RWPE1 (cell line): ENCODE measurements around the gene IKZF4.

ENCODE experiments used
- CTCF ChIA-PET: fragments of 350-600 bp; sonication (Branson Sonifier 250); formaldehyde crosslinking; extraction: SDS; loops from one replicate; lab custom pipeline; 2021; lab: Yijun Ruan, JAX
- POLR2A ChIA-PET: fragments of 400-600 bp; formaldehyde crosslinking; extraction: SDS; loops from one replicate; lab custom pipeline; 2020; ENCODE audit warnings: antibody characterized with exemption; ENCODE audit not compliant: low non-redundant PET; lab: Yijun Ruan, JAX
- DNase-seq: peaks from one replicate; pipeline ENCODE4 v3.0.0; 2012; ENCODE audit warnings: low spot score
- H3K27ac ChIP-seq: fragments of 450-650 bp; 2 replicates; pipeline ENCODE4 v1.5.1; 2017
- TF ChIP-seq, protein P1 (sequence below): fragments of 450-650 bp; conservative IDR thresholded peaks from 2 replicates; pipeline ENCODE4 v1.5.1; 2017; ENCODE audit warnings: low read depth, mild to moderate bottlenecking

Gene IKZF4

DNA sequence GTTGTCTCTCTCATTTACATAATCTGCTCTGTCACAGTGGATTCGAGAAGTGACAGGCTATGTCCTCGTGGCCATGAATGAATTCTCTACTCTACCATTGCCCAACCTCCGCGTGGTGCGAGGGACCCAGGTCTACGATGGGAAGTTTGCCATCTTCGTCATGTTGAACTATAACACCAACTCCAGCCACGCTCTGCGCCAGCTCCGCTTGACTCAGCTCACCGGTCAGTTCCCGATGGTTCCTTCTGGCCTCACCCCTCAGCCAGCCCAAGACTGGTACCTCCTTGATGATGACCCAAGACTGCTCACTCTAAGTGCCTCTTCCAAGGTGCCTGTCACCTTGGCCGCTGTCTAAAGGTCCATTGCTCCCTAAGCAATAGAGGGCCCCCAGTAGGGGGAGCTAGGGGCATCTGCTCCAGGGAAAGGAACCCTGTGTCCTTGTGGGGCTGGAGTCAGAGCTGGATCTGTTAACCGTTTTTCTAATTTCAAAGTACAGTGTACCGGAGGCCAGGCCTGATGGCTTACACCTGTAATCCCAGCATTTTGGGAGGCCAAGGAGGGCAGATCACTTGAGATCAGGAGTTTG, 64.2 kb downstream of the IKZF4 start:
- DNase-seq: no peak
- TF ChIP-seq, protein P1, sequence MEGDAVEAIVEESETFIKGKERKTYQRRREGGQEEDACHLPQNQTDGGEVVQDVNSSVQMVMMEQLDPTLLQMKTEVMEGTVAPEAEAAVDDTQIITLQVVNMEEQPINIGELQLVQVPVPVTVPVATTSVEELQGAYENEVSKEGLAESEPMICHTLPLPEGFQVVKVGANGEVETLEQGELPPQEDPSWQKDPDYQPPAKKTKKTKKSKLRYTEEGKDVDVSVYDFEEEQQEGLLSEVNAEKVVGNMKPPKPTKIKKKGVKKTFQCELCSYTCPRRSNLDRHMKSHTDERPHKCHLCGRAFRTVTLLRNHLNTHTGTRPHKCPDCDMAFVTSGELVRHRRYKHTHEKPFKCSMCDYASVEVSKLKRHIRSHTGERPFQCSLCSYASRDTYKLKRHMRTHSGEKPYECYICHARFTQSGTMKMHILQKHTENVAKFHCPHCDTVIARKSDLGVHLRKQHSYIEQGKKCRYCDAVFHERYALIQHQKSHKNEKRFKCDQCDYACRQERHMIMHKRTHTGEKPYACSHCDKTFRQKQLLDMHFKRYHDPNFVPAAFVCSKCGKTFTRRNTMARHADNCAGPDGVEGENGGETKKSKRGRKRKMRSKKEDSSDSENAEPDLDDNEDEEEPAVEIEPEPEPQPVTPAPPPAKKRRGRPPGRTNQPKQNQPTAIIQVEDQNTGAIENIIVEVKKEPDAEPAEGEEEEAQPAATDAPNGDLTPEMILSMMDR: no peak
- H3K27ac ChIP-seq: no peak overlapping the region
- ChIA-PET CTCF (interaction anchor here (0.6 kb wide), 1 partner anchor 20 kb away, joined by 3 read pairs; the partner anchor contains the start of gene PA2G4), POLR2A (interaction anchor here (1.2 kb wide), 1 partner anchor 19 kb away, joined by 5 read pairs; the partner anchor contains the start of gene PA2G4)

DNA sequence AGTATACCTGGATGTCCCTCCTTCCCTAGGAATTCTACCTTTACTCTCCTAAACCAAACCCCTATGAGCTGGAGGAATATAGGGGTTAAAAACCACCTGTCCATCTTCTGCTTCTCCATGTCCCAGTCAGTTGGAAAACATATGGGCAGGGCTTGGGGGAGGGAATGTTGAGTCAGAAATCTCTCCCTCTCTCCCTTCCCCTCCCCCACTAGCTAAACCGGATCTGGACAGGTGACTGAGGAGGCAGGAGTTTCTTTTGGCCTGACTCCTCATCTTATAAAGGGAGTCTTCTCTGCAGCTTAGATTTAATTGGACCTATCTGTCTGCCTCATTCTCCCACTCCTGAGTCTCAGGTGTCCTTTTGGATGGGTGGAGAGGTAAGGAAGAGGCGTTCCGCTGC, 65.3 kb downstream of the IKZF4 start:
- H3K27ac ChIP-seq: no peak overlapping the region
- ChIA-PET CTCF (no interaction called here), POLR2A (interaction anchor here (0.8 to 1.2 kb wide), 2 partner anchors 18 to 79 kb away, joined by 5 to 12 read pairs; partner anchors contain the start of gene PA2G4)
- TF ChIP-seq, protein P1: no peak
- DNase-seq: peak; percentile 55

DNA sequence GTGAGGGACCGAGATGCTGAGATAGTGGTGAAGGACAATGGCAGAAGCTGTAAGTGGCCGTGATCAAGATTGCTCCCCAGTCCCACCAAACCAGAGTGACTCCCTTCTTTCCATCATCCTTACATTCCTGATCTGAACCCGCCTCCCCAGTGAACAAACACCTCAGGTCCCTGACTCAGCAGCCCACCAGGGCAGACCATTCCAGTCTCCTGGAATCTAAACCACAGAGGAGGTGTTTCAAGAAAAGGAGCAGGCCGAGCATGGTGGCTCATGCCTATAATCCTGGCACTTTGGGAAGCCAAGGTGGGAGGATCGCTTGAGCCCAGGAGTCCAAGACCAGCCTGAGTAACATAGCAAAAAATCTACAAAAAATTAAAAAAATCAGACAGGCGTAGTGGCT, 65.8 kb downstream of the IKZF4 start:
- CTCF ChIA-PET: no interaction called here
- H3K27ac ChIP-seq: no peak overlapping the region
- no peak for DNase-seq
- POLR2A ChIA-PET: interaction anchor here (0.8 kb wide), 1 partner anchor 80 kb away, joined by 12 read pairs; no protein-coding TSS in a partner anchor
- TF ChIP-seq, protein P1: no peak

DNA sequence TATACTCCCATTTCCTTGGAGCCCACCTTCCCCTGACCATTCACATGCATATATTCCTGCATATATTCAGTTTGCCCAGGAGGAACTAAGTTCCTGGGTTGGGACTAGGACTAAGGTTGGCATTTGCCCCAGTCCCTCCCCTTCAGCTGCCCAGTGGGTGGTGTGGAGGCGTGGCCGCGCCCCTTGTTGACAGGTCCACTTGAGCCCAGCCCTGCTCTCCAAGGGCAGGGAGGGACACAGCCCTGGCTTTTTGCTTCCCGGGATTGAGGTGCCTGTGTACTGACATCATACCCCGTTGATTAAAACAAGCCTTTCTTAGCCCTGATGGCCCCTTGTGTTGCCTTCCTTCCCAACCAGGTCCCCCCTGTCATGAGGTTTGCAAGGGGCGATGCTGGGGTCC, 66.4 kb downstream of the IKZF4 start:
- TF ChIP-seq, protein P1: no peak
- DNase-seq: no peak
- no peak overlapping the region for H3K27ac ChIP-seq
- CTCF ChIA-PET: no interaction called here
- POLR2A ChIA-PET: no interaction called here
